ENCODE results near the gene FSCN2.

Gene FSCN2

GRCh38 chr17:81540676-81541027 is 12.5 kb downstream of the FSCN2 start:
- DNase-seq: no peak

GRCh38 chr17:81541123-81541522 is 12.9 kb downstream of the FSCN2 start:
- DNase-seq: no peak

- no peak for DNase-seq
Observed at GRCh38 chr17:81542431-81543338, 14.5 kb downstream of the FSCN2 start.

- DNase-seq: no peak
Observed at GRCh38 chr17:81543339-81543675, 15.1 kb downstream of the FSCN2 start.

- no peak for DNase-seq
Observed at GRCh38 chr17:81543756-81544155, 15.6 kb downstream of the FSCN2 start.

- no peak for DNase-seq
Observed at GRCh38 chr17:81544281-81544974, 16.3 kb downstream of the FSCN2 start.

GRCh38 chr17:81545160-81545949 is 17.2 kb downstream of the FSCN2 start:
- DNase-seq: no peak

GRCh38 chr17:81546906-81547613 is 18.9 kb downstream of the FSCN2 start:
- DNase-seq: no peak

GRCh38 chr17:81547614-81547982 is 19.4 kb downstream of the FSCN2 start:
- DNase-seq: no peak

GRCh38 chr17:81549031-81549557 is 20.9 kb downstream of the FSCN2 start:
- DNase-seq: no peak

- no peak for DNase-seq
Observed at GRCh38 chr17:81549826-81550225, 21.6 kb downstream of the FSCN2 start.

GRCh38 chr17:81550285-81550684 is 22.1 kb downstream of the FSCN2 start:
- no peak for DNase-seq

- no peak for DNase-seq
Observed at GRCh38 chr17:81550830-81551457, 22.8 kb downstream of the FSCN2 start.

- DNase-seq: peak in 1 of 2 experiments; percentile 62
Observed at GRCh38 chr17:81551458-81552243, 23.5 kb downstream of the FSCN2 start.

- peak; percentile 89 to 93 for DNase-seq
Observed at GRCh38 chr17:81552244-81553017, 24.3 kb downstream of the FSCN2 start, which contains the start of gene FAAP100. Gene FAAP100, minus strand, starts transcription at chr17:81552353. Its CDS starts 23 bp downstream, at chr17:81552330.

GRCh38 chr17:81553018-81553615 is 24.9 kb downstream of the FSCN2 start:
- DNase-seq: peak; percentile 87 to 91

- peak in 1 of 2 experiments; percentile 44 for DNase-seq
Observed at GRCh38 chr17:81553616-81554181, 25.5 kb downstream of the FSCN2 start.

- no peak for DNase-seq
Observed at GRCh38 chr17:81556175-81556691, 28.1 kb downstream of the FSCN2 start.

- no peak for DNase-seq
Observed at GRCh38 chr17:81556863-81557262, 28.7 kb downstream of the FSCN2 start.
